H1 (cell line): ENCODE measurements around the gene SNAP29. TPM values are rescaled to one million over a fixed set of nuclear protein-coding genes. Genes with fewer than 3 reads are reported as not detected.

Experiments
- CTCF ChIA-PET: fragments of 300-600 bp; sonication (Branson Sonifier 250); formaldehyde crosslinking; loops from one replicate; lab custom pipeline; 2021; ENCODE audit not compliant: partially characterized antibody; lab: Charles Lee
- POLR2A ChIA-PET: fragments of 300-600 bp; sonication (Branson Sonifier 250); formaldehyde crosslinking; loops from one replicate; lab custom pipeline; 2021; ENCODE audit warnings: inconsistent platforms; ENCODE audit not compliant: partially characterized antibody; lab: Charles Lee
- DNase-seq, 2 experiments: peaks; one replicate each; pipeline versions ENCODE4 v3.0.0 to v3.0.0-alpha.2; 2010 to 2022; ENCODE audit warnings: low spot score in 2 of 2, low read depth in 1 of 2, mixed read lengths in 1 of 2
- FAIRE-seq: peaks from 2 replicates; lab custom pipeline; 2011; peaks lifted over from hg19 to GRCh38; lab: Jason Lieb, UNC
- H2AFZ ChIP-seq: 2 replicates; pipeline ENCODE4 v1.8.1; 2012; ENCODE audit warnings: low read length, inconsistent platforms
- H2AK5ac ChIP-seq: 2 replicates; pipeline ENCODE4 v1.6.1; 2013; ENCODE audit warnings: low read depth, low read length
- H2BK120ac ChIP-seq: replicated peaks from 2 replicates; pipeline ENCODE3; 2013; ENCODE audit warnings: low read depth, low read length, inconsistent platforms
- H2BK12ac ChIP-seq: 2 replicates; pipeline ENCODE4 v1.6.1; 2013; ENCODE audit warnings: low read depth, low read length
- H2BK15ac ChIP-seq: 2 replicates; pipeline ENCODE4 v1.6.1; 2013; ENCODE audit warnings: low read length
- H2BK20ac ChIP-seq: 2 replicates; pipeline ENCODE4 v1.6.1; 2013; ENCODE audit warnings: low read length
- H2BK5ac ChIP-seq: 2 replicates; pipeline ENCODE4 v1.6.1; 2013; ENCODE audit warnings: low read depth, low read length
- H3K14ac ChIP-seq: 2 replicates; pipeline ENCODE4 v1.6.1; 2013; ENCODE audit warnings: inconsistent platforms; ENCODE audit not compliant: insufficient read length
- H3K18ac ChIP-seq: 2 replicates; pipeline ENCODE4 v1.6.1; 2013; ENCODE audit warnings: low read length; ENCODE audit errors: extremely low read depth
- H3K23ac ChIP-seq: 2 replicates; pipeline ENCODE4 v1.6.1; 2013; ENCODE audit warnings: inconsistent platforms; ENCODE audit not compliant: insufficient read length
- H3K23me2 ChIP-seq: 2 replicates; pipeline ENCODE4 v1.6.1; 2013; ENCODE audit warnings: low read depth, low read length
- H3K27ac ChIP-seq: 2 replicates; pipeline ENCODE4 v1.6.1; 2011; ENCODE audit warnings: low read depth, low read length, inconsistent platforms
- H3K27me3 ChIP-seq, 4 experiments: replicated peaks in 1 of 4; 1 replicate in 1 of 4; 2 replicates in 3 of 4; pipeline versions ENCODE4 v1.6.1 to v1.8.1; 2011 to 2013; ENCODE audit warnings: low read length in 3 of 4, mild to moderate bottlenecking in 3 of 4, inconsistent platforms in 2 of 4, mixed read lengths in 2 of 4, moderate library complexity in 1 of 4; ENCODE audit not compliant: control insufficient read depth in 3 of 4, insufficient read depth in 3 of 4; ENCODE audit errors: extremely low read depth in 1 of 4
- H3K36me3 ChIP-seq, 4 experiments: 2 replicates each; pipeline versions ENCODE4 v1.6.1 to v1.8.1; 2011 to 2013; ENCODE audit warnings: mild to moderate bottlenecking in 4 of 4, low read length in 3 of 4, moderate library complexity in 2 of 4, control low read depth in 1 of 4, inconsistent platforms in 1 of 4; ENCODE audit not compliant: insufficient read depth in 4 of 4, control insufficient read depth in 2 of 4
- H3K4ac ChIP-seq: replicated peaks from 2 replicates; pipeline ENCODE3; 2013; ENCODE audit warnings: low read length, low read depth, mixed read lengths, inconsistent platforms; ENCODE audit not compliant: insufficient read length
- H3K4me1 ChIP-seq, 4 experiments: replicated peaks in 1 of 4; 1 replicate in 1 of 4; 2 replicates in 3 of 4; pipeline versions ENCODE4 v1.6.1 to v1.8.1; 2011 to 2013; ENCODE audit warnings: low read length in 3 of 4, inconsistent platforms in 2 of 4, mixed read lengths in 1 of 4; ENCODE audit not compliant: insufficient read depth in 4 of 4, control insufficient read depth in 3 of 4
- H3K4me2 ChIP-seq, 2 experiments: 2 replicates each; pipeline versions ENCODE4 v1.6.1 to v1.8.1; 2011 to 2013; ENCODE audit warnings: low read depth in 2 of 2, low read length in 2 of 2, control low read depth in 1 of 2, inconsistent platforms in 1 of 2, mild to moderate bottlenecking in 1 of 2; ENCODE audit not compliant: insufficient read depth in 1 of 2
- H3K4me3 ChIP-seq, 4 experiments: fragments of 200-600, 300-600 bp in 1 of 4; sonication (generic), shearing (Covaris generic), sonication (Bioruptor Twin) in 1 of 4; 2 replicates each; pipeline versions ENCODE4 v1.5.1 to v1.8.1; 2011 to 2016; ENCODE audit warnings: low read length in 4 of 4, low read depth in 3 of 4, control low read depth in 2 of 4, inconsistent platforms in 2 of 4, mild to moderate bottlenecking in 2 of 4, mixed read lengths in 1 of 4, moderate library complexity in 1 of 4; ENCODE audit not compliant: insufficient read depth in 2 of 4; ENCODE audit errors: extremely low read depth in 1 of 4
- H3K56ac ChIP-seq: replicated peaks from 2 replicates; pipeline ENCODE3; 2013; ENCODE audit warnings: low read depth, mild to moderate bottlenecking, mixed read lengths, low read length, inconsistent platforms; ENCODE audit not compliant: insufficient read length
- H3K79me1 ChIP-seq: 2 replicates; pipeline ENCODE4 v1.6.1; 2013; ENCODE audit warnings: low read depth, low read length, control low read depth
- H3K79me2 ChIP-seq, 2 experiments: 2 replicates each; pipeline versions ENCODE4 v1.6.1 to v1.8.1; 2012 to 2013; ENCODE audit warnings: low read length in 2 of 2, mild to moderate bottlenecking in 2 of 2, inconsistent platforms in 1 of 2; ENCODE audit not compliant: insufficient read depth in 2 of 2, control insufficient read depth in 1 of 2
- H3K9ac ChIP-seq, 4 experiments: replicated peaks in 1 of 4; 1 replicate in 1 of 4; 2 replicates in 3 of 4; pipeline versions ENCODE4 v1.6.1 to v1.8.1; 2011 to 2013; ENCODE audit warnings: low read depth in 3 of 4, low read length in 3 of 4, control low read depth in 2 of 4, mild to moderate bottlenecking in 2 of 4, moderate library complexity in 2 of 4, inconsistent platforms in 1 of 4; ENCODE audit errors: extremely low read depth in 1 of 4
- H3K9me3 ChIP-seq, 2 experiments: 2 replicates each; pipeline versions ENCODE4 v1.6.1 to v1.8.1; 2012 to 2013; ENCODE audit warnings: mild to moderate bottlenecking in 2 of 2, moderate library complexity in 2 of 2, control low read depth in 1 of 2, inconsistent platforms in 1 of 2, low read depth in 1 of 2, low read length in 1 of 2, mixed read lengths in 1 of 2; ENCODE audit not compliant: insufficient read depth in 2 of 2
- H4K20me1 ChIP-seq, 2 experiments: replicated peaks in 1 of 2; 2 replicates each; pipeline versions ENCODE3 to v1.8.1; 2011 to 2013; ENCODE audit warnings: inconsistent platforms in 2 of 2, low read length in 2 of 2, mild to moderate bottlenecking in 1 of 2; ENCODE audit not compliant: insufficient read depth in 2 of 2, control insufficient read depth in 1 of 2
- H4K5ac ChIP-seq: 2 replicates; pipeline ENCODE4 v1.6.1; 2013; ENCODE audit warnings: low read length, low read depth, mixed read lengths, inconsistent platforms; ENCODE audit not compliant: insufficient read length
- H4K8ac ChIP-seq: 2 replicates; pipeline ENCODE4 v1.8.0; 2013; ENCODE audit warnings: mild to moderate bottlenecking, moderate library complexity, low read length, inconsistent platforms; ENCODE audit not compliant: insufficient read depth; ENCODE audit errors: extremely low read depth
- H4K91ac ChIP-seq: replicated peaks from 2 replicates; pipeline ENCODE3; 2013; ENCODE audit warnings: low read length, mixed read lengths, inconsistent platforms; ENCODE audit not compliant: insufficient read length
- ASH2L ChIP-seq: fragments of 200-600, 300-600 bp; sonication (generic); IDR thresholded peaks from one replicate; pipeline ENCODE4 v1.7.1; 2017; ENCODE audit warnings: low read length
- HDAC2 ChIP-seq, 2 experiments: fragments of 300-600 bp in 1 of 2; sonication (generic) in 1 of 2; IDR thresholded peaks; 2 replicates each; pipeline ENCODE4 v1.6.1; 2011 to 2012; ENCODE audit warnings: low read depth in 2 of 2, low read length in 2 of 2, mild to moderate bottlenecking in 2 of 2, moderate library complexity in 2 of 2, borderline replicate concordance in 1 of 2, inconsistent platforms in 1 of 2
- NRF1 ChIP-seq: IDR thresholded peaks from 2 replicates; pipeline ENCODE4 v1.6.1; 2011; ENCODE audit warnings: mild to moderate bottlenecking, low read depth, low read length, improper control_type of control experiment
- PHF8 ChIP-seq: fragments of 200-600 bp; sonication (generic); conservative IDR thresholded peaks from 2 replicates; pipeline ENCODE4 v1.7.1; 2012; ENCODE audit warnings: low read depth, mild to moderate bottlenecking, inconsistent platforms, low read length, moderate library complexity
- SAP30 ChIP-seq: fragments of 300-600 bp; sonication (generic); IDR thresholded peaks from 2 replicates; pipeline ENCODE4 v1.7.1; 2012; ENCODE audit warnings: low read length, moderate library complexity, mild to moderate bottlenecking, inconsistent platforms; ENCODE audit not compliant: insufficient read depth, insufficient replicate concordance
- SIRT6 ChIP-seq: IDR thresholded peaks from one replicate; pipeline ENCODE4 v1.7.1; 2012; ENCODE audit warnings: low read length, inconsistent platforms
- SIX5 ChIP-seq: IDR thresholded peaks from 2 replicates; pipeline ENCODE4 v1.6.1; 2011; ENCODE audit warnings: mild to moderate bottlenecking, low read depth, low read length
- SP2 ChIP-seq: IDR thresholded peaks from 2 replicates; pipeline ENCODE4 v1.6.1; 2012; ENCODE audit warnings: mild to moderate bottlenecking, low read length, inconsistent platforms
- TBP ChIP-seq: IDR thresholded peaks from 2 replicates; pipeline ENCODE4 v1.6.1; 2011; ENCODE audit warnings: low read depth, low read length, improper control_type of control experiment
- TEAD4 ChIP-seq: IDR thresholded peaks from 2 replicates; pipeline ENCODE4 v1.6.1; 2012; ENCODE audit warnings: low read depth, low read length, inconsistent platforms, mixed read lengths
- YY1 ChIP-seq: IDR thresholded peaks from 2 replicates; pipeline ENCODE4 v1.6.1; 2011; ENCODE audit warnings: low read depth, mild to moderate bottlenecking, low read length
- WGBS, 2 experiments: shearing (Covaris generic) in 1 of 2; methylation state at CpG; one replicate each; pipeline versions ENCODE4 v1.1.6 to v1.1.7; 2013 to 2015; ENCODE audit warnings: low lambda C conversion rate in 2 of 2, mixed read lengths in 2 of 2, inconsistent platforms in 1 of 2, low coverage in 1 of 2, missing lambda C conversion rate in 1 of 2; ENCODE audit not compliant: insufficient replicate concordance in 2 of 2, insufficient coverage in 1 of 2, insufficient read length in 1 of 2; ENCODE audit errors: extremely low coverage in 1 of 2, missing lambda C conversion rate in 1 of 2; 5-methylcytosine and 5-hydroxymethylcytosine counted together
- polyA plus RNA-seq, 7 experiments: library from polyadenylated mRNA; depleted of rRNA in 3 of 7; stranded (reverse) in 5 of 7; unstranded in 2 of 7; fragments of >200 nt in 5 of 7; fragments of 200-250 nt in 2 of 7; gene quantifications; 1 replicate in 5 of 7; 2 replicates in 1 of 7; 4 replicates in 1 of 7; pipeline versions ENCODE4 v1.2.1 to v1.2.3, GENCODE V29; 2011 to 2013; ENCODE audit warnings: missing spikeins in 2 of 7, mixed read lengths in 2 of 7
- total RNA-seq: library from RNA; stranded (reverse); fragmentation: NEBNext Ultra II Directional; extraction: Animal tissue kit (Norgen Biotek cat#: 25700); gene quantifications from 2 replicates; pipeline ENCODE4 v1.2.1, GENCODE V29; 2021

Gene SNAP29
- total and polyA plus RNA-seq, 2 of the 8 experiments (the other 6 are each of a cell fraction or from before 2014, with no cell fraction given), result 11.8 to 15.0 TPM

- Histone ChIP-seq H2BK5ac (no peak overlapping the region), H3K4me1 (no peaks in the 10 kb centered on the region), H3K23me2 (no peaks in the 10 kb centered on the region), H2BK20ac (no peak overlapping the region), H3K56ac (no peak overlapping the region), H3K36me3 (no peaks in the 10 kb centered on the region), H3K18ac (no peak overlapping the region), H2BK120ac (no peak overlapping the region), H4K5ac (no peak overlapping the region), H3K79me1 (no peaks in the 10 kb centered on the region), H4K91ac (no peak overlapping the region), H3K4ac (no peak overlapping the region), H2AFZ (no peak overlapping the region), H3K27ac (no peak overlapping the region), H4K8ac (no peak overlapping the region), H3K9ac (no peak overlapping the region), H3K14ac (no peak overlapping the region), H2AK5ac (no peak overlapping the region), H2BK12ac (no peak overlapping the region), H3K4me3 (no peak overlapping the region), H3K9me3 (no peaks in the 10 kb centered on the region), H3K4me2 (no peak overlapping the region), H3K79me2 (no peaks in the 10 kb centered on the region), H3K27me3 (no peaks in the 10 kb centered on the region), H4K20me1 (no peaks in the 10 kb centered on the region), H3K23ac (no peak overlapping the region), H2BK15ac (no peak overlapping the region)
- no peak for FAIRE-seq
- ChIA-PET POLR2A (interaction anchor here (0.6 to 1.2 kb wide), 2 partner anchors 12 to 257 kb away, joined by 3 to 4 read pairs; partner anchors contain the start of gene CRKL), CTCF (interaction anchor here (0.9 to 1.6 kb wide), 4 partner anchors 10 to 539 kb away, joined by 3 read pairs; no protein-coding TSS in a partner anchor)
- no peak for DNase-seq
- whole genome bisulfite sequencing, 2 experiments, result 91% methylated on average over 4 of the region's 4 CpGs; no CpG with 5 or more reads in 1 of the 2 experiments
- no peak for TF ChIP-seq NRF1
- no peak for TF ChIP-seq SP2
- no peak for TF ChIP-seq TEAD4
- no peak for TF ChIP-seq ASH2L
- TF ChIP-seq HDAC2 (IDR thresholded peaks at IDR 0.05; ENCODE audit: borderline replicate concordance in 1 of 2, low read depth in 2 of 2, low read length in 2 of 2), result no peak
- TF ChIP-seq TBP, result no peak
- TF ChIP-seq SIX5, result no peak
- TF ChIP-seq SIRT6, result no peak
- no peak for TF ChIP-seq SAP30
- no peak for TF ChIP-seq PHF8
- TF ChIP-seq YY1, result no peak
These were observed 46.9 kb downstream of the SNAP29 start for GRCh38 chr22:20905415-20906386.
